HG03095 (cell line): Measurements from ENCODE around the gene GALNT10.

Source experiments
- ATAC-seq: cut with Tn5 transposase; IDR thresholded peaks from one replicate; pipeline ENCODE4 v1.9.1; 2021; ENCODE audit warnings: moderate library complexity; ENCODE audit not compliant: unreplicated experiment

Gene GALNT10

DNA sequence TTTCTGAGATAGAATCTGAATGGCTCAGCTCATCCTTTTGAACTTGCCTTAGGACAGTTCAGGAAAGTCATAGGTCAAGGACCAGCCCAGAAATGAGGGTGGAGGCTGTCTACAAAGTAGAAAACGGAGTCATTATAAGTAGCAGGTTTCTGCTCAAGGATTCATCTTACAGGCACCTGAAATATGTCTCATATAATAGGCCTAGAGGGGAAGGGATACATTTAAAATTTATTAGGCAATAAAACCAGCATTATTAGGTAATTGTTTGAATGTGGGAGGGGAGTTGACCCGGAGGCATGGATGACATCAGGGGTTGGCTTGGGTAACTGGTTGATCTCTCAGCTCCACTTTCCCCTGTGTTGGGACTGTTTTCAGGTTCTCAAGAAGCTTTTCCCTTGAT is 11.9 kb upstream of the GALNT10 start:
- no peak for ATAC-seq

DNA sequence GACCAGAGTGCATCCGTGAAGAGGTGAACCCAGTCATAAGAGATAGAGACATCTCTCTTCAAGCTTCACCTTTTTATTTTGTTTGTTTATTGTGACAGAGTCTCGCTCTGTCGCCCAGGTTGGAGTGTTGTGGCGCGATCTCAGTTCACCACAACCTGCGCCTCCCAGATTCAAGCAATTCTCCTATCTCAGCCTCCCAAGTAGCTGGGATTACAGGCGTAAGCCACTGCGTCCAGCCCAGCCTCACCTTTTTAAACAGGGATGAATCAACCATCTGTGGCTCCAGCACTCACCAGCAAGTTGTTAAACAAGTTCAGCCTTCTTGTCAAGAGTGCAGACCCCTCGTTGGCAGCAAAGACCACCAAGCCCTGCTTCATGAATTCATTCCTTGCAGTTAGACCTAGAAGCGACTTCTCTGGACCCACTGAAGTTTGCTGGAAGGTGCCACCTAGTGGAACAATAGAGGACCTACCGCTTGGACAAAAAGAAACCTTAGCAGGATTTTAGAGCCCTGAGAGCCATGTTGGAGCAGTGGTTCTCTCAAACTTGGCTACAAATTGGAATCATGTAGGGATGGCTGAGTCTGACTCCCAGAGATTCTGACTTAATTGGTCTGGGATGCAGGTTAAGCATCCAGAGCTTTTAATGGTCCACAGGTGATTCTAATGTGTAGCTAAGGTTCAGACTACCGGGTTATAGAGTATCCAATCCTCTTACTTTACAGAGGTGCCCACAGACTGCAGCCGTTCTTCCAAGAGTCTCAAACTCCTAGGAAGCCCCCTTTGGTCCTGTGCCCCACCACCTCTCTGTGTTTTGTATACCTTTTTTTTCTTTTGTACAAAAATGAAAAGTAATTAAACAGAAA is 10.5 kb upstream of the GALNT10 start:
- ATAC-seq: peak; percentile 88

DNA sequence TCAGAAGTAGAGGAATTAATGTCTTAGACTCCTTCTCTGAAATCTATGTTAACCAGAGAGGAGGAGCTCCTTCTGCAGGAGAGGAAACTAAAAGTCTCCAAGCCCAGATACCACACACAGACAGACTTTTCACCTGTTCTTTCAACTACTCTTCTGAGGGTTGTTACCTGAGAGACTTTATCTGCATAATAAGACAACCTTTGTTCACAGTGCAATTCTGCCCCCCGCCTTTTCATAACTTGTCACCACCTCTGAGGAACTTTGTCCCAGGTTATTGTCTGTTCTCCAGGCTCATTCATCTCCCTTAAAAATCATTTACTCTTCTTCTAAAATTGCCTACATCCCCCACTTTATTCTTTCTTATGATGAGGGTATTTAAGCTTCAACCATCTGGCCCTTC is 9.4 kb upstream of the GALNT10 start:
- no peak for ATAC-seq

- ATAC-seq: no peak
Measured at GRCh38 chr5:154189256-154189818, 1.2 kb upstream of the GALNT10 start.

GRCh38 chr5:154189819-154190594 is 526 bp upstream of the GALNT10 start:
- ATAC-seq: peak; percentile 67

GRCh38 chr5:154191467-154192261 is 1.1 kb downstream of the GALNT10 start:
- ATAC-seq: no peak

GRCh38 chr5:154193283-154193682 is 2.8 kb downstream of the GALNT10 start:
- no peak for ATAC-seq

DNA sequence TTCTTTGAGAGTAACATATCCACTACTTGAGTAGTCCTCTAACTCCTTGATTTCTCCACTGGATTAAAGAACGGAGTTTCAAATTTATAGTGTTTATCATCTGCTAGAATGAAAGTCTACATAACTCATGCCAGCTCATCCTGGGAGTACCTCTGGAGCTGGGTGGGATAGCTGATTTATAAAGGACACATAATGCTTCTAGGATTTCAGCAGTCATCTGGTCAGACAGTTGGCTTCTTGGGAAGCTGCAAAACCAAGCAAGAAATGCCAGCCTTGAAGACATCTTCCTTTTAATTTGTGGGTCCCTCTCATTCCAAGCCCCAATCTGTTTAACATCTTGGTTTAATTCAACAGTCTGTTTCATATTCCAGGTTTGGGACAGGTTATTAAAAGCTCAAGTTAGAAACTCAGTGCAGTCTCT is 3.2 kb downstream of the GALNT10 start:
- no peak for ATAC-seq

DNA sequence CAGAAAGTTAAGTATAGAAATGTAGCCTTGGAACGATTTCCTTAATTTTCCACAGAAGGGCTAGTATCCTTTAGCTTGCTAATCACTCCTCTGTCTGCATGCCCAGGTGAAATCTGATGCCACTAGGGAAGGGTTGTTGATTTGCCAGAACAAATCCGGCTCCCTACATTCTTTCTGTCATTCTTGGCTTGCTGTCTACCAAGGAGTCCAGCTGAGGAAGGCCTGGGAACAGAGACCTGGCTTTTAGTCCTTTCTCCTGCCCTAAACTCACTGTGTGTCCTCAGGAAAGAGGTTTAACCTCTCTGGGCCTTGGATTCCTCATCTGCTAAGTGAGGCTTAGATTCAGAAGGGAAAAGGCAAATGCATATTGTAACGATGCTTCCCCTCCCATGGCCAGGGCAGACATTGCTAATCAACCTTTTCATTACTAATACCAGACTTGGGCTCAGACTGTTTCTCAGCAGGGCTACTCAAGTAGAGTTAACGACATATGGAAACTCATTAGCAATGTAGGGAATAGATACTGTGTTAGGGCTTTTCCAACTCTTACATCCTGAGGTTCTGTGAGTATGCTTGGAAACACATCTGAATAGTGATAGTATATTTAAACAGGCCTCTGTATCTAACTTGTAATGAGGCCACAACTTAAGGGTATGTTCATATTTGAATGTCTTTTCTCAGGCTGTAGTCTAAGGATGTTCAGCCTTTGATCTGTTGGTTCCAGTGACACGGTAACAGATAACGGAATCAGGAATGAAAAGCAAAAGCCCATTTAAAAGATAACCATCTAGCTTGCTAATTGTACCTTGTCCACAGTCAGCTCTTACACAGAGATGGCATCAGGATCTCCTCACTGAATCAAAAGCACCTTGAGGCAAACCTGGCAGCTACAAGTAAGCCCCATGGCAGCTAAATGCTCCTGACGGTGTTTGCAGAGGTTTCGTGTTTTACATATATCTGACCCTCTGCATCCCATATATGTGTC is 4.1 kb downstream of the GALNT10 start:
- ATAC-seq: no peak

- no peak for ATAC-seq
Measured at GRCh38 chr5:154196281-154196680, 5.7 kb downstream of the GALNT10 start.

GRCh38 chr5:154196955-154197652 is 6.6 kb downstream of the GALNT10 start:
- no peak for ATAC-seq

DNA sequence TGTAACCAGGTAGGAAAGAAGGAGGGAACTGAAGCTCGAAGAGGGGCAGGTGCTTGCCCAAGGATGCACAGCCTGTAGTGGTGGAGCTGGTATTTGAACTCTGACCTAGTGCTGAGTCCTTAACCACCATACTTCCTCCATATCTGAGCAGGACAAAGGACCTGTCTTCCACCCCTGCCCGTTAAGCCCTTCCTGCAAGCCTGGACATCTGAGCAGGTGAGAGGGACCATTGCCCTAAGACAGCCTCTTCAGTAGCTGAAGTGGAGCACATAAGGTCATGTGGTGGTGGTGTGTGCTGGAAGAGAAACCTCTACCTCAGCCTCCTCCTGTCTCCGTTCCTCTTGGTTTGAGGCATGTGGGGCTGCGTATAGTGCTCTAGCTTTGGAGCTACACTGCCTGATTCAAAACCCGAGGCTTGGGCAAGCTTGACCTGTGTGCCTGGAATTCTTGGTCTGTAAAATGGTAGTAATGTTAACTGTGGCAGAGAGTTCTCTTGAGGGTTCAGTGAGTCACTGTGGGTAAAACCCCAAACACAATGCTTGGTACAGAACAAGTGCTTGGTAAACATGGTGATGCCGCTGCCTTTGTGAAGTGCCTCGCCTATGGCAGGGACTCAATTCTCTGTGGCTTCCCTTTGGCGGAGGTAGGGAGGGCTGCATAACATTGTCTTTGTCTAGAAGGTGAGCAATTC is 7.4 kb downstream of the GALNT10 start:
- ATAC-seq: no peak

DNA sequence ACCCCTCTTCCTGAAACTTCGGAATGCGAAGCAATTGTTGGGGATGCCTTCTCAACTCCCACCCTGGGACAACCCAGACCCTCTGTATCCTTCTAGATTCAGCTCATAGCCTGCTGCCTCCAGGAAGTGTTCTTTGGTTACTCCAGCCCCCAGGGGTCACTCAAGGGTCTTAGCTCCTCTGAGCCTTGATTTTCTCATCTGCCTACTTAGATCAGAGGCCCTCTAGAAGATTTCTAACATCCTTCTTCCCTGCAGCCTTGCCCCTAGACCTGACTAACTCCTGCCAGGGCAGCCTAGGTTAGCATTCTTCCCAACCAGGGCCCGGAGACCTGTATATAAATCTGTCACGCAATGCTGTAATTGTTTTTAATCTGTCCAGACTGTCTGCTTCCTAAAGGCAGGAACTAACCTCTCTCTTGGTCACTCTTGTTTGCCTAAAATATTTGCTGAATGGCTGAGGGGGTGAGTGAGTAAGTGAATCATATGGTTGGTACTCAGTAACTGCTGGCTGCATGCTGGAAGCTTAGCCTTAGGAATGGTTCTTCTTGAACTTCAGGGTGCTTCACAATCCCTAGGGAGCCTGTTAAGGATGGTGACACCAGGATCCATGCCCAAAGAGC is 8.2 kb downstream of the GALNT10 start:
- no peak for ATAC-seq

GRCh38 chr5:154199263-154199662 is 8.7 kb downstream of the GALNT10 start:
- ATAC-seq: no peak

GRCh38 chr5:154199671-154200220 is 9.2 kb downstream of the GALNT10 start:
- no peak for ATAC-seq

DNA sequence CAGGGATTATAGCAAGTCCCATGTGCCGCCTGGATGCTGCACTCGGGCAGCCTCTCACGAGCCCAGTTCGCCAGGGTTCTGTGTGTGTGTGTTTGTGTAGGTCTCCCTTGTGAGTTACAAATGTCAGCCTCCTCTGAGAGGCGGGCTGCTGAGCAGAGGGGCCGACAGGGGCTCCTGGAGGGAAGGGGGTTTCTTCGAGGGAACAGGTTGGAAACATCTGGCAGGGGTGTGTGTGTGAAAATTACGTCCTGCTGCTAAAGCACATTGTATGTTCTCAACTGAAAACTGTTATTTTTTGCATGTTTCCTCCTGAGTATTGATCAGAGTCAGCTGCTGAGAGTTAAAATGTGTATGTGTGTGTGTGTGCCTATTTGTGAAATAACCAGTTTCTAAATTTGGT is 9.7 kb downstream of the GALNT10 start:
- ATAC-seq: no peak

GRCh38 chr5:154201108-154201769 is 10.7 kb downstream of the GALNT10 start:
- ATAC-seq: no peak
